ENCODE data around the gene CTNNA1. TPM values are rescaled to one million over a fixed set of nuclear protein-coding genes. Genes with fewer than 3 reads are reported as not detected.

Gene CTNNA1
- polyA plus RNA-seq, 3 donors, result 74.0 to 172 (median 129) TPM

GRCh38 chr5:138930371-138931097 is 177.3 kb downstream of the CTNNA1 start:
- no peak overlapping the region for H3K27ac ChIP-seq (ENCODE audit: low read depth, low read length)
- WGBS, 3 donors, result 79 to 86% (median 82%) methylated on average over 10 of the region's 10 CpGs

DNA sequence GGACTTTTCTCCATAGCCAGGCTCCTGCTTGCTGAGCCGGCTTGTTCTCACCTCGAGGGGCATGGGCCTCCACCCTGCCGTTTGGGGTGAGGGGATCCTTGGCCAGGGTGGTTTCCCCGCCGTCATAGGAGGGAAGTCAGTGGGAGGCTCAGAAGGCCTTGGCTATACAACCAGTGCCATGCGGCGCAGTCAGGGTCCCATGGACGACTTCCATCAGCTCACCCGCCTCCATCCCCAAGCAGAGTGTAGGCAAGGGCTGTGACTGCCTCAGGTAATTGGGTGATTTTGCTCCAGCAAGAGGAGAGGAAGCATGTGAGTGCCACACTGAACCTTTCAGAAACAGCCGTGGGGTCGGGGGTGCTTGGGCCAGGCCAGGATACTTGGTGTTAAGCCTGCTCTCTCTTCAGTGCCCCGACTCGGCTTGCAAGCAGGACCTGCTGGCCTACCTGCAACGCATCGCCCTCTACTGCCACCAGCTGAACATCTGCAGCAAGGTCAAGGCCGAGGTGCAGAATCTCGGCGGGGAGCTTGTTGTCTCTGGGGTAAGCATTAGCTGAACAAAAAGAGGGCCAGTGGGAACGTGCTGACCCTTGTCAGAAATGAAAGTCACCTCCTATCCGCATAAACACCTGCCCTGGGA is 179.1 kb downstream of the CTNNA1 start:
- no peak overlapping the region for H3K27ac ChIP-seq (ENCODE audit: low read depth, low read length)
- WGBS, 3 donors, result 64 to 92% (median 90%) methylated on average over 20 of the region's 20 CpGs

DNA sequence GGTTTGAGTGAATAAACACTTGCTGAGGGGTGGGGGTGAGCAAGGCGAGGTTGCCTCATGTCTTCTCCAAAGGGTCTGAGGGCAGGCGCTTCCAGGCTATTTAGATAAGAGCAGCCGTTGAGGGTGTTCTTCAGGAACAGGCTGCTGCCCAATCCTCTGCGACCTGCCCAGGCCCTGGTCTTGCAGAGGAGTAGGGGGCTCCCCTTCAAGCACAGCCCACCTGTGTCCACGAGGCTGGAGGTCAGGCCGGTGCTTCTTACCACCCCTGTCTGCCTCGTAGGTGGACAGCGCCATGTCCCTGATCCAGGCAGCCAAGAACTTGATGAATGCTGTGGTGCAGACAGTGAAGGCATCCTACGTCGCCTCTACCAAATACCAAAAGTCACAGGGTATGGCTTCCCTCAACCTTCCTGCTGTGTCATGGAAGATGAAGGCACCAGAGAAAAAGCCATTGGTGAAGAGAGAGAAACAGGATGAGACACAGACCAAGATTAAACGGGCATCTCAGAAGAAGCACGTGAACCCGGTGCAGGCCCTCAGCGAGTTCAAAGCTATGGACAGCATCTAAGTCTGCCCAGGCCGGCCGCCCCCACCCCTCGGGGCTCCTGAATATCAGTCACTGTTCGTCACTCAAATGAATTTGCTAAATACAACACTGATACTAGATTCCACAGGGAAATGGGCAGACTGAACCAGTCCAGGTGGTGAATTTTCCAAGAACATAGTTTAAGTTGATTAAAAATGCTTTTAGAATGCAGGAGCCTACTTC is 180.5 kb downstream of the CTNNA1 start:
- no peak overlapping the region for H3K27ac ChIP-seq (ENCODE audit: low read depth, low read length)
- 86 to 92% (median 91%) methylated on average over 18 of the region's 18 CpGs for WGBS, 3 donors

- WGBS, 3 donors, result 90 to 92% (median 91%) methylated on average over 12 of the region's 12 CpGs
- H3K27ac ChIP-seq (ENCODE audit: low read depth, low read length), result no peak overlapping the region
These were observed 181.7 kb downstream of the CTNNA1 start for GRCh38 chr5:138934971-138935370.

DNA sequence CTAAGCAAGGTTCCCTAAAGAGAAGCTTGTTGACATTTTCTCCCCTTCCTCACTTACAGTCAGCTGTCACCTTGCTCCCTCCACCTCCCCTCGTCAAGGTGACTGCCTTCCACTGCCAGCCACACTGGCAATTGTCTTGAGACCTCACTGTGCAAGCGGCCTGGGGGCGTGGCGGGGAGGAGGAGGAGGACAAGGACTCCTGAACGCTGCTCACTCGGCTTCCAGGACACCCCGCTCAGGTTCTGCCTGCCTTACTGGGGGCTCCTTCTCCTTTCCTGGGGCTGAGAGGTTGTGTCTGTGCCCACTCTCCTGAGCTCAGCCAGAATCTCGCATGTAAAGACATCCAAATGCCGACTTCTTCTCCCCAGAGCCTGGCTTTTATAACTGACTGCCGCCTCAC is 182.2 kb downstream of the CTNNA1 start:
- 86 to 91% (median 89%) methylated on average over 10 of the region's 10 CpGs for WGBS, 3 donors
- H3K27ac ChIP-seq (ENCODE audit: low read depth, low read length), result no peak overlapping the region

DNA sequence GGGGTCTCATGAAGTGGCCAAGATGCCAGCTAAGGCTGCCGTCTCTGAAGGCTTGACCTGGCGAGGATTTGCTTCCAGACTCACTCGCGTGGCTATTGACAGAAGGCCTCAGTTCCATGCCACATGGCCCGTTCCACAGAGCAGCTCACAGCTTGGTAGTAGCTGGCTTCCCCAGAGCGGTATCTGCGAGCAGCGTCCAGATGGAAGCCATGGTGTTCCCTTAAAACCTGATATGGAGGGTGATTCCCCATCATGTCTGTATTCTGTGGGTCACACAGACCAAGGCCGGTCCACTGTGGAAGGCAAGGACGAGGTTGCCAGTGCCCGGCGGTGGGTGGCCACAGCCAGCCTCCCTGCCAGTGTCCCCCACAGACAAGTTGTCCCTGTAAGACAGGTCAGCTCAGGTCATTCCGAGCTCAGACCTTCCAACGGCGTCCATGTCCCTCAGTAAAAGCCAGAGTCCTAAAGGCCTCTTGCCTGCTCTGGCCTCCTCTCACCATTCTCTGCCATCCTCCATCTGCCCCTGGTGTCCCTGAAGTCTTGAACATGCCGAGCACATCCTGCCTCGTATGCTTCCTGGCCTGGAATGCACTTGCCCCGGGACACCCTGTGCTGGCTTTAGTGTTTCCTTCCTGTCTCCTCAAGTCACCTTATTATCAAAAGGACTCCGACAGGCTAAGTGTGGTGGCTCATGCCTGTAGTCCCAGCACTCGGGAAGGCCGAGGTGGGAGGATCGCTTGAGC is 183.2 kb downstream of the CTNNA1 start:
- H3K27ac ChIP-seq (ENCODE audit: low read depth, low read length), result no peak overlapping the region
- 81 to 89% (median 81%) methylated on average over 20 to 22 of the region's 22 CpGs for WGBS, 3 donors

- WGBS, 3 donors, result 44 to 84% (median 48%) methylated on average over 2 of the region's 2 CpGs
- no peak overlapping the region for H3K27ac ChIP-seq (ENCODE audit: low read depth, low read length)
These were observed 183.7 kb downstream of the CTNNA1 start for GRCh38 chr5:138936968-138937345.

DNA sequence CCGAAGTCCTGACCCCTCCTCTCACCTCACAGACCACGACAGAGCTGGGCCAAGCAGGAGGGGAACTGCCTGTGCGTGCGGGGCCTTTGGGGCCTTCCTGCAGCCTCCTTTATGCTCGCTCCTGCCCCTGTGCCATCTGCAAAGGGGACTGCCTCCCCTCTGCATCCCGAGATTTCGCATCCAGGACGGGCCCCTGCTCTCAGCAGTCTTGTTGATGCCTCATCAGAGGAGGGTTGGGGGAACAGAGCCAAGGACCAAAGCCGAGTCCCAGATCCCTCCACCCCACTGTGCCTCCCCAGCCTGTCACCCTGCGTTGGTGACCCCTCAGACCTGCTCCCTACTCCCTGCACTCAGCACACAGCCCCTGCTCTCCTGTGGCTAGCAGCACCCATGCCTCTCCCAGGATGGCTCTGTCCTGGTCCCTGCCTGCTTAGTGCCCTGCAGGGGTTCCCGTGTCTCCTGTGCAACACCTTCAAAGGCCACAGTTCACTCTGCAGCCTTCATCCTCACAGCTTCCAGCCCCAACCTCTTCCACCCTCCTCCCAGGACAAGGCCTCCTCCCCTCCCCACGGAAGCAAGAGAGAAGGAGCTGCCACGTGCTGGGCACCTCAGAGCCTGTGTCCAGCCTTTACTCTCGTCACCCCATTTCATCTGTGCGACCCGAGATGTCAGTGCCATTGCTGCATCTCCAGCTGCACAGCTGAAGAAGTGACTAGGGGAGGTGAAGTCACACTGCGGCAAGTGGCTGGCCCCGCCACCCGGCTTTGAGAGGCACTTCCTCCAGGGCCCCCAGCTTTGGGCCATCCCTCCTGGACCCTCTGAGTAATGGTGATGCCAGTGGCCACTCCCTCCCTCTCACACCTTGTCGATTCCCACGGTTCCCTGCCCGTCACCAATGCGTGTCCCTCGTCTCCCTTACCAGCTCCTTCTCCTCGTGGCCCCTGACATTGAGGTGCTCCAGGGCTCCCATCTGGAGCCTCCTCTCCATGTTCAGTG is 184.5 kb downstream of the CTNNA1 start:
- no peak overlapping the region for H3K27ac ChIP-seq (ENCODE audit: low read depth, low read length)
- WGBS, 3 donors, result 85 to 88% (median 85%) methylated on average over 25 of the region's 25 CpGs

GRCh38 chr5:138938526-138938925 is 185.3 kb downstream of the CTNNA1 start:
- H3K27ac ChIP-seq (ENCODE audit: low read depth, low read length), result no peak overlapping the region
- WGBS, 3 donors, result 44 to 84% (median 83%) methylated on average over 5 of the region's 5 CpGs

DNA sequence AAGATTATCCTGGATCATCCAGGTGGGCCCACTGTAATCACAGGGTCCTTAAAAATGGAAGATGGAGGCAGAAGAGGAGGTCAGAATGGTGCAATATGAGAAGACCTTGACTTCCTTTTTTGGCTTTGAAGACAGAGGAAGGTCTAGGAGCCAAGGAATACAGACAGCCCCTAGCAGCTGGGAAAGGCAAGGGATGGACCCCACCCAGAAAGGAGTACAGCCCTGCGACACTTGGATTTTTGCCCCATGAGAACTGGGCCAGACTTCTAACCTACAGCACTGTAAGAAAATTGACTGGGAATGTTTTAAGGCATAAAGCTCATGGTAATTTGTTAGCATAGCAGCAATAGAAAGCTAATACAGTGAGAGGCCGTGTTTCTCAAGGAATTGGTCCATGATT is 188.8 kb downstream of the CTNNA1 start:
- no peak overlapping the region for H3K27ac ChIP-seq (ENCODE audit: low read depth, low read length)
- 77 to 93% (median 80%) methylated on average over 2 of the region's 2 CpGs for whole genome bisulfite sequencing, 3 donors

GRCh38 chr5:138942861-138943260 is 189.6 kb downstream of the CTNNA1 start:
- H3K27ac ChIP-seq (ENCODE audit: low read depth, low read length), result no peak overlapping the region
- 86 to 89% (median 87%) methylated on average over 3 of the region's 3 CpGs for WGBS, 3 donors

GRCh38 chr5:138943599-138944173 is 190.5 kb downstream of the CTNNA1 start:
- 83 to 91% (median 83%) methylated on average over 6 of the region's 6 CpGs for WGBS, 3 donors

DNA sequence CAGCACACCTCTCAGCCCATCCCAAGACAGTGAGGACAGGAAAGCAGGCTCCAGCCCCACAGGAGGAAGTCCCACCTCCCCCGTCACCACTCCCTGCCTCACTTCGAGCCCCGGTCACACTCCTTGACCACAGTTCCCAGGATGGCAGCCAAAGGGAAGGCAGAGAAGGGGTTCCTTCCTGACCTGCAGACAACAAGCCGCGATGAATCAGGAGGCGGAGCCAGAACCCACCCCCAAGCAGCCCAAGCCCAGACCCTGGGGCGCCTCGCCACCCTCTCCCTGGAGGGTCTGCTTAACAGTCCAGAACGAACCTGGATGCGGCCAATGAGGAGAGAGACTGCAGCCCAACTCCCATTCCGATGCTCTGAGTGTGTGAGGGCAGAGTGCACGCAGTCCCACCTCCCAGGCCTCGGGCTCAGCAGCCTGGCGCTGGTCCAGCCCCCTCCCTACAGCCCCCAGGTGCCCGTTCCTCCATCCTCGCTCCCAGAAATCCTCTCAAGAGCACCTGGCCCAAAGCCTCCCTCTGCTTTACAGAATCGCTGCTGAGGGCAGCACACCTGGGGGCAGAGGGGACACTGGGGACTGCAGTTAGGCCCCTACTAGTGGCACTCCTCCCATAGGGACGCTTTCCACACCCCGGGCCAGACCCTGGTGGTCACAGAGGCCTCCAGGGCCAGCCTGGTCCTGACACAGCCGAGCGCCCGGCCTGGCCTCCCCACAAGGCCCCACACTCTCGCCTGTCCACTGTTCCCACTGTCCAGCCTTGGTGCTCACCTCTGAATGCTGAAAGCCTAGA is 191.5 kb downstream of the CTNNA1 start:
- WGBS, 3 donors, result 71 to 84% (median 79%) methylated on average over 22 to 23 of the region's 23 CpGs

More at GRCh38 chr5:138943599-138944173, 190.5 kb downstream of the CTNNA1 start:
- H3K27ac ChIP-seq (ENCODE audit: low read depth, low read length), result no peak overlapping the region

DNA sequence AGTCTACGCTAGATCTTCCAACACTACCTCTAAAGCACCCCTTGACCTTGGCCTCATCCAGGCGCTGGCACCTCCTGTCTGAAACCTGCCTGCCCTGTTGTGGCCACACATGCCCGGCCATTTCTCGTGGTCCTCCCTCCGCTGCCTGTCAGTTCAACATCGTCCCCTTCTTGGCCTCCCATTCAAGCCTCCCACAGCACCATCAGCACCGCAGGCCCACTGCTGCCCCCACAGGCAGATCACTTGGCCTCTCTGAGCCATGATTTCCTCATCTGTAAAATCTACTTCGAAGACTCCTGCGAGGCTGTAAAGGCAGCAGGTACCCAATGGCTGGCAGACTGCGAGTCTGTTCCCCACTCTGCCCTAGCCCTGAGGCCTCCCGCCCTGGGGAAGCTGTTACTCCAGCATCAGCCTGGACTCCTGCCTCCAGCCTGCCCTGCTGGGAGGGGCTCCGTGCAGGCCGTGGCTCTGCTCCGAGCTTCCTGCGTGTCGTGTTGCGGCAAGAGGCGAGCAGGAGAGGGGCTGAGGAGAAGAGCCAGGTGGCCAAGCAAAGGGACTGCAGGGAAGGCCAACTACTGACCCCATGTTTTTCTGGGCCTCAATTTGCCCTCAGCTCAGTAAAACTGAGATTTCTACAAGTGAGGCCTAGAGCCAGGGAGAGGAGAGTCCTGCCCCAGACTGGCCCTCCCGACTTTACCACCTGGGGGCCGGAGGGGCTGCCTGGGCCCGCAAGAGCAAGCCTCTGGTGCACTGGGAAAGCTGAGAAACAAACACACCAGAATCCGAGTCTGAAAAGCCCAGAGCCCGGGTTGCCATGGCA is 192.4 kb downstream of the CTNNA1 start:
- 83 to 90% (median 89%) methylated on average over 23 of the region's 23 CpGs for WGBS, 3 donors
- no peak overlapping the region for H3K27ac ChIP-seq (ENCODE audit: low read depth, low read length)

More for the DNA sequence above, 191.5 kb downstream of the CTNNA1 start:
- no peak overlapping the region for H3K27ac ChIP-seq (ENCODE audit: low read depth, low read length)

DNA sequence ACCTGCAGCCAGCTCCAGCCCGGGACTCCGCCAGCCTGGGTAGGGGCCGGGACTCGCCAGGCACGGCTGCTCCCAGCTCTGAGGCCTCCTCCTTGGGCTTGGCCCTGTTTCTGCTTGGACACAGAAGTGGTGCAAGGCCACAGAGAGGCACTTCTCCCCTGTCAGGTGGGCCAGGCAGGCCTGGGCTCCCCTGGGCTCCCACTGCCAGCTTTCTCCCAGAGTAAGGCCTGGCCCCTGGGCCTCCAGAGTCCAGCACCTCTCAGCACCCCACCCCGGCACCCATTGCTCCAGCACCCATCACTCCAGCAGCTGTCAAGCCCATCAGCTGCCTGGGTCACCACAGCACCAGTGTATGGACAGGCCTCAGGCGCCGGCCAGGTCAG is 193.0 kb downstream of the CTNNA1 start:
- 64 to 93% (median 91%) methylated on average over 8 of the region's 8 CpGs for WGBS, 3 donors
- no peak overlapping the region for H3K27ac ChIP-seq (ENCODE audit: low read depth, low read length)
